ENCODE results near the gene B4GALT5.

DNA sequence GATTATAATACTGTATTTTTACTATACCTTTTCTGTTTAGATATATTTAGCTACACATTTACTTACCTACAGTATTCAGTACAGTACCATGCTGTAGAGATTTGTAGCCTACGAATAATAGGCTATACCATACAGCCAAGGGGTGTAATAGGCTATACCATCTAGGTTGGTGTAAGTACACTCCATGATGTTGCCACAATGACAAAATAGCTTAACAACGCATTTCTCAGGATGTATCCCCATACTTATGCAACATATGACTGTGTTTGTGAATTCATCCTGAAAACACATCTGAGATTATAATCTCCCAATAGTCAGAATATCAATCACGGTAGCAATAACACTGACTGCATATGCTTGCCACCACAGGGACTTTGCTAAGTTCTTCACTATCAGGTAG, 20.7 kb downstream of the B4GALT5 start:
- TF ChIP-seq POLR2A (IDR thresholded peaks at IDR 0.05; ENCODE audit: low read length) = no peak
- TF ChIP-seq GATA1 (IDR thresholded peaks at IDR 0.05; ENCODE audit: low read depth, low read length) = no peak

All from erythroblast (primary cell).